Choroid plexus epithelial cell (primary cell): ENCODE results near the gene HCN2.
"Not testable (repeated sequence)": the region's sequence is repeated elsewhere in the genome, so short reads cannot be mapped to it uniquely, and the experiment has no call there.

Experiments used
- DNase-seq: peaks from one replicate; pipeline ENCODE4 v3.0.0-alpha.2; 2010; ENCODE audit warnings: low read depth
- H3K4me3 ChIP-seq: 2 replicates; pipeline ENCODE4 v1.5.1; 2011; ENCODE audit warnings: low read depth, mild to moderate bottlenecking, control low read depth, low read length, moderate library complexity
- TF ChIP-seq, protein P1 (sequence below): conservative IDR thresholded peaks from 2 replicates; pipeline ENCODE4 v1.5.1; 2011; ENCODE audit warnings: low read depth, mild to moderate bottlenecking, control low read depth, inconsistent platforms, low read length, moderate library complexity

HCN2 gene

DNA sequence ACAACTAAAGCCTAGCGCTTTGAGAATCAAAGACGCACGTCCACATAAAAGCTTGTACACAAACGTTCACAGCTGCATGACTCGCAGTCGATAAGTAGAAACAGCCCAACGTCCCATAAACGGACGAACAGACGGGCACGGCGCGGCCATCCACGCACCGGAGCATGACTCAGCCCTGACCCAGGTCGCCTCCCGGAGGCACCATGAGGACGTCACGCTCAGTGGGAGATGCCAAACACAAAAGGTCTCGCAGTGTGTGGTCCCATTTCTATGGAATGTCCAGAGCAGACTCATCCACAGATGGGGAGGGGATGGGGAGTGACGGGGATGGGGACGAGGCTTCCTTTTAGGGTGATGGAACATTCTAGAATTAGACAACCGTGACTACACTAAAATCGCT, 34.3 kb downstream of the HCN2 start:
- DNase-seq, result peak; percentile 98
- TF ChIP-seq, protein P1, sequence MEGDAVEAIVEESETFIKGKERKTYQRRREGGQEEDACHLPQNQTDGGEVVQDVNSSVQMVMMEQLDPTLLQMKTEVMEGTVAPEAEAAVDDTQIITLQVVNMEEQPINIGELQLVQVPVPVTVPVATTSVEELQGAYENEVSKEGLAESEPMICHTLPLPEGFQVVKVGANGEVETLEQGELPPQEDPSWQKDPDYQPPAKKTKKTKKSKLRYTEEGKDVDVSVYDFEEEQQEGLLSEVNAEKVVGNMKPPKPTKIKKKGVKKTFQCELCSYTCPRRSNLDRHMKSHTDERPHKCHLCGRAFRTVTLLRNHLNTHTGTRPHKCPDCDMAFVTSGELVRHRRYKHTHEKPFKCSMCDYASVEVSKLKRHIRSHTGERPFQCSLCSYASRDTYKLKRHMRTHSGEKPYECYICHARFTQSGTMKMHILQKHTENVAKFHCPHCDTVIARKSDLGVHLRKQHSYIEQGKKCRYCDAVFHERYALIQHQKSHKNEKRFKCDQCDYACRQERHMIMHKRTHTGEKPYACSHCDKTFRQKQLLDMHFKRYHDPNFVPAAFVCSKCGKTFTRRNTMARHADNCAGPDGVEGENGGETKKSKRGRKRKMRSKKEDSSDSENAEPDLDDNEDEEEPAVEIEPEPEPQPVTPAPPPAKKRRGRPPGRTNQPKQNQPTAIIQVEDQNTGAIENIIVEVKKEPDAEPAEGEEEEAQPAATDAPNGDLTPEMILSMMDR, result no peak
- no peak overlapping the region for H3K4me3 ChIP-seq

DNA sequence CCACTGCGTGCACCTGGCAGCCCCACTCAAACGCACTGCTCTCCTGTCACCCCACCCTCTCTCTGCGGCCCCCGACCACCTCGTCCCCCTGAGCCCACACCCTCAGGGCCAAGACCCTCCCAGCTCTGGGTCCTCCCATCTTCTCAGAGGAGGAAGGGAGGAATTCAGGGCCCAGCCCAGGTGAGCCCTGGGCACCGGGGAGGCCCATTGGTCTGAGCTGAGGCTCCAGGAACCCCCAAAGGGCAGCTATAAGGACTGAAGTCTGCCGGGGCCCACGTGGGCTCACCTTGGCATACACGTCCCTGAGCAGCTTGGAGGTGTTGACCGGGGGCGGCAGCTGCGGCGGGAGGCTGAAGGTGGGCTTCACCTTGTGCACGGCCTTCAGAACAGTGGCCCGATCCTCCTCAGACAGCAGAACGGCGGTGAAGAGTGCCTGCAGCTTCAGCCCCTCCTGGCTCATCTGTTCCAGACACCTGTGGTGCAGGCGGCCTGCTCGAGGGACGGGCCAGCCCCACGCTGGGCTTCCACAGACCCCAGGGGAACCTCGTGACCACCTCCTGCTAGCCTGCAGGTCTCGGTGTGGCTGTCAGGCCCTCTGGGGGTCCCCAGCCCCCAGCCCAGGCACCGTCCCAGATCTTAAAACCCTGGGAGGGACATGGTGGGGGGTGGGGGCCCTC, 34.9 kb downstream of the HCN2 start:
- no peak for DNase-seq
- H3K4me3 ChIP-seq, result no peak overlapping the region
- TF ChIP-seq, protein P1, result no peak

DNA sequence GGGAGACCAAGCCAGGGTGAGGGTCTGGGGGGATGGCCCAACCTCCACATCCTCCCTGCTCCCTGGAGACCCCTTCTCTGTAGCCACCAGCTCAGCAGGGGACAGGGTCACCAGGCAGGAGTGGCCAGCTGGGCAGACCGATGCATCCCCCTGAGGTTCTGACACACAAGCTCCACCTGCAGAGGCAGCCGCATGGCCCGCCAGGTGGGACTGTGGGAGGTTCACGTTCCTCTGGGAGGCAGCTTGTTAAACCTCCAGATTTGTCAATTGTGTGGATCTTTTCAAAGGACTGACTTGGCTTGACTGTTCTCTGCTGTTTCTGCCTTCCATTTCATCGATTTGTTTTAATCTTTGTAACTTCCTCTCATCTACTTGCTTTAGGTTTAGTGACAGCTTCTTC, 35.6 kb downstream of the HCN2 start:
- H3K4me3 ChIP-seq, result no peak overlapping the region
- TF ChIP-seq, protein P1, result no peak
- DNase-seq, result no peak

DNA sequence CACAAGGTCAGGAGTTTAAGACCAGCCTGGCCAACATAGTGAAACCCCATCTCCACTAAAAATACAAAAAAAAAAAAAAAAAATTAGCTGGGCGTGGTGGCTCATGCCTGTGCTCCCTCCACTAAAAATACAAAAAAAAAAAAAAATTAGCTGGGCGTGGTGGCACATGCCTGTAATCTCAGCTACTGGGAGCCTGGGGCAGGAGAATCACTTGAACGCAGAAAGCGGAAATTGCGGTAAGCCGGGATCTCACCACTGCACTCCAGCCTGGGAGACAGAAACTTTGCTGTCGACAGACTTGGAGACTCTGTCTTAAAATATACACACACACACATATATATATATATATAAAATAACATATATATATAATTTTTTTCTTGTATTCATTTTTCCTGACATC, 36.9 kb downstream of the HCN2 start:
- not testable (repeated sequence) for H3K4me3 ChIP-seq, DNase-seq

DNA sequence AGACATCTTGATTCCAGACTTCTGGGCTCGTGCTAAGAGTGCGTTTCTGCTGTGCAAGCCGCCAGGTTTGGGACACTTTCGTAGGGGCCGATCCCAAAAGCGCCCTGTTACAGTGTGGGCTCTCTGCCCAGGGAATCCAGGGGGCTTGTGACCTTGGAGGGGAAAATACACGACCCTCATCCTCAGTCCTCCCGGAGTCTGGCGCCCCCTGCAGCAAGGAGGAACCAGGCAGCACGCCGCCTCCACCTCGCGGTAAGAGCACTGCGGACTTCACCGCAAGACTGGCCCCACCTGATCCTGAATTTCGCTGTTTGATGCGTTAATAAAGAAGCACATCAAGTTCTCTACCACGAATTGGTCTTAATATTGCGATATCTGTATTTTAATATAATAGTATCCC, 38.5 kb downstream of the HCN2 start:
- no peak overlapping the region for H3K4me3 ChIP-seq
- no peak for DNase-seq
- TF ChIP-seq, protein P1, result peak; percentile 62

DNA sequence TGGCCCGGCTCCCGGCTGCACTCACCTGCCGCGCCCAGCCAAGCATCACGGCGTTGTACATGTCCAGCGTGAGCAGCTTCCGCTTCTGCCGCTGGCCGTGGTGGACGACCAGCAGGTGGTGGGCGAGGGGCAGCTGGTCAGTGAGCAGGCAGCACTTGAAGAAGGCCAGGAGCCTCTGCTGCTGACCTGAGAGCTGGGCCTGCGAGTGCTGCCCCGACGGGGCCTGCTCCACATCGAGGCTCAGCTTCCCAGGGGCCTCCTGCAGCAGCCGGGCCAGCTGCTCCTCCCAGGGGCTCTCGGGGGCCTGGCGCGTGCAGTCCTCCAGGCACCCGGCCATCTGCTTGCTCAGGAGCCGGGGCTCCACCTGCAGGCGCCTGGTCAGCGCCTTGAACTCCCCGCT, 39.8 kb downstream of the HCN2 start:
- H3K4me3 ChIP-seq, result not testable (repeated sequence)
- peak; percentile 20 for DNase-seq

DNA sequence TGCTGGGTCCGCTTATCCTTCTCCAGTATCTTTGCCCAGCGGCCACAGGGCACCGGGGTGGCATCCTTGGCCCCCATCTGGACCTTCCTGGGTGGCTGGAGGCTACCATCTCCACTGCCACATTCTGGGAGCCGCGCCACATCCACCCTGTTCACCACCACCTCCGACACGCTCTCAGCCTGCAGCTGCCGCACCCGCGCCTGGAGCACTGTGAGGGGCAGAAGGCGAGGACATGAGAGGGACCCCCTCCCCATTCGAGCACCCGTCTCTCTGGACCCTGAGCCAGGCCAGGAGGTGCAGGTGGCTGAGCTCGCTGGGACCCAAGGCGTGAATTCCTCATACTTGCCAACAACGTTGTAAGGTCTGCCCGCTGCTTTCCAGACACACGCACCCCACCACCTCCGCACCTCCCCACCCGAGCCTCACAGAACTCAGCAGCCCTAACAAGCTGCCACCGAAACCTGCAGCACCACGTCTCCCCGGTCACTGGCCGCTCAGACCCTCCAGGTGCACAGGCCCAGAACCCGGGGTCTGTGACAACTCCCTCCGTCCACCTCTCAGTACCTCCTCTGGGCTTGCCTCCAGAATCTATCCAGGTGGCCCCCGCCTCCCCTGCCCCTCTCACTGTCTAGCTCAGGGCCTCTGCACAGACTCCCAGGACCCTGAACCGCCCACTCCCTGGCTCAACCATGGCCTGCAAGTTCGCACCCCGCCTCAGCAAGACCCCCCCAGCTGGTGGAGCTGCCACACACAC, 40.5 kb downstream of the HCN2 start:
- no peak overlapping the region for H3K4me3 ChIP-seq
- TF ChIP-seq, protein P1, result no peak
- no peak for DNase-seq

DNA sequence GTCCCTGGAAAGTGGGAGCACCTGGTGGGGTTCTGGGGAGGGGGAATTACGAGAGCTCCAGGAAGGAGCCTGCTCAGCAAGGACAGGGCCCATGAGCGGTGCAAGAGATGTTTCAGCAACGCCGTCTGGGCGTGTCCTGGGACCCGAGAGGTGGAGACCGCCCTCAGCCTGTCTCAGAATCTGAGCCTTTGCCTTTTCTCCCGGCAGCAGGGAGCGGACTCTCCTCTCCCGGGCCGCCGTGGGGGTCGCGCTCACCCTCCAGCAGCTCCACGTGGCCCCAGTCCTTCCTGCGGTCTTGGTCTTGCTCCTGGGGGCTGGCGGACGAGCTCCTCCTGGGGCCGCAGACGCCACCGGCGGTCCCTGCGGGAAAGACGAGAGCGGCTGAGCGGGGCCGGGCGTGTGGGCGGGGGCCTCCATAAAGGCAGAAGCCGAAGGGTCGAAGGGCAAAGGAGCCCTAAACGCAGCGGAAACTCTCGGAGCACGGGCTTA, 42.9 kb downstream of the HCN2 start:
- H3K4me3 ChIP-seq, result peak overlapping the region; percentile 82
- TF ChIP-seq, protein P1, result no peak
- peak; percentile 76 for DNase-seq
